GM12878 (cell line): ENCODE data around the gene TCEAL4. TPM values are rescaled to one million over a fixed set of nuclear protein-coding genes. Genes with fewer than 3 reads are reported as not detected.

Experiments
- ATAC-seq: fragments of 200-7000 bp; cut with Tn5 transposase; 3 replicates; pipeline ENCODE4 v1.9.1; 2020; ENCODE audit warnings: mild to moderate bottlenecking, moderate library complexity
- BruUV-seq: library from RNA; stranded (reverse); fragments of 400-500 nt; replicated peaks from 2 replicates; lab custom pipeline; 2021; lab: Mats Ljungman, UMichigan
- CTCF ChIA-PET: fragments of 300-600 bp; sonication (Branson Sonifier 250); formaldehyde crosslinking; extraction: SDS; loops from one replicate; lab custom pipeline; 2021; ENCODE audit warnings: inconsistent platforms; lab: Yijun Ruan, JAX
- POLR2A ChIA-PET: fragments of 350-600 bp; formaldehyde crosslinking; extraction: SDS; loops from one replicate; lab custom pipeline; 2021; ENCODE audit warnings: inconsistent platforms; lab: Charles Lee
- RAD21 ChIA-PET: fragments of 300-600 bp; sonication (Branson Sonifier 250); formaldehyde crosslinking; loops from one replicate; lab custom pipeline; 2023; ENCODE audit warnings: antibody characterized with exemption; ENCODE audit not compliant: unreplicated experiment; lab: Charles Lee
- SMC1A ChIA-PET: fragments of 300-600 bp; sonication (Branson Sonifier 250); formaldehyde crosslinking; loops from one replicate; lab custom pipeline; 2023; ENCODE audit not compliant: unreplicated experiment, uncharacterized antibody; lab: Charles Lee
- DNase-seq: peaks from one replicate; pipeline ENCODE4 v3.0.0-alpha.2; 2011; ENCODE audit warnings: low read depth, low spot score
- FAIRE-seq: peaks from 3 replicates; lab custom pipeline; 2011; peaks lifted over from hg19 to GRCh38; lab: Jason Lieb, UNC
- H2AFZ ChIP-seq: 2 replicates; pipeline ENCODE4 v1.6.0; 2011; ENCODE audit warnings: low read depth, low read length, control low read depth; ENCODE audit not compliant: control insufficient read depth
- H3K27ac ChIP-seq: 2 replicates; pipeline ENCODE4 v1.5.1; 2011; ENCODE audit warnings: control low read depth; ENCODE audit not compliant: control insufficient read depth, insufficient read depth
- H3K27me3 ChIP-seq, 2 experiments: replicated peaks in 1 of 2; 2 replicates each; pipeline versions ENCODE4 v1.6.0 to v1.6.1; 2011; ENCODE audit warnings: low read length in 1 of 2; ENCODE audit not compliant: control insufficient read depth in 2 of 2, insufficient read depth in 2 of 2
- H3K36me3 ChIP-seq, 2 experiments: 2 replicates each; pipeline ENCODE4 v1.5.1; 2011; ENCODE audit warnings: low read length in 1 of 2; ENCODE audit not compliant: control insufficient read depth in 2 of 2, insufficient read depth in 2 of 2
- H3K4me1 ChIP-seq: 2 replicates; pipeline ENCODE4 v1.6.1; 2011; ENCODE audit warnings: mild to moderate bottlenecking, low read length, moderate library complexity, mixed read lengths; ENCODE audit not compliant: control insufficient read depth, insufficient read depth
- H3K4me2 ChIP-seq: 2 replicates; pipeline ENCODE4 v1.6.0; 2011; ENCODE audit warnings: control low read depth; ENCODE audit not compliant: control insufficient read depth, insufficient read depth
- H3K4me3 ChIP-seq: fragments of 200-600 bp; sonication (generic); 2 replicates; pipeline ENCODE4 v1.5.1; 2016
- H3K79me2 ChIP-seq: 2 replicates; pipeline ENCODE4 v1.6.0; 2011; ENCODE audit warnings: low read length; ENCODE audit not compliant: control insufficient read depth, insufficient read depth
- H3K9ac ChIP-seq: 2 replicates; pipeline ENCODE4 v1.8.0; 2011; ENCODE audit warnings: low read length, control low read depth, mixed read lengths; ENCODE audit not compliant: control insufficient read depth, insufficient read depth
- H3K9me3 ChIP-seq: replicated peaks from 3 replicates; pipeline ENCODE4 v1.5.1; 2011; ENCODE audit warnings: mild to moderate bottlenecking, low read length; ENCODE audit not compliant: control insufficient read depth, insufficient read depth
- H4K20me1 ChIP-seq: 2 replicates; pipeline ENCODE4 v1.6.0; 2011; ENCODE audit not compliant: control insufficient read depth, insufficient read depth
- BHLHE40 ChIP-seq, 2 experiments: fragments of 450-650 bp in 1 of 2; IDR thresholded peaks; 2 replicates each; pipeline ENCODE4 v1.6.1; 2011 to 2017; ENCODE audit warnings: low read depth in 2 of 2, borderline replicate concordance in 1 of 2, improper control_type of control experiment in 1 of 2, low read length in 1 of 2, mild to moderate bottlenecking in 1 of 2
- CHD1 ChIP-seq: IDR thresholded peaks from 2 replicates; pipeline ENCODE4 v1.6.1; 2012; ENCODE audit warnings: low read depth, low read length, improper control_type of control experiment
- GATAD2B ChIP-seq: fragments of 450-650 bp; conservative IDR thresholded peaks from 2 replicates; pipeline ENCODE4 v1.6.1; 2017; ENCODE audit warnings: low read depth, mild to moderate bottlenecking, moderate library complexity
- HDAC6 ChIP-seq: fragments of 200-600 bp; sonication (generic); IDR thresholded peaks from one replicate; pipeline ENCODE4 v1.8.0; 2017; ENCODE audit warnings: antibody characterized with exemption; ENCODE audit not compliant: unreplicated experiment
- IKZF1 ChIP-seq: fragments of 450-650 bp; conservative IDR thresholded peaks from 2 replicates; pipeline ENCODE4 v1.6.1; 2017; ENCODE audit warnings: antibody characterized with exemption, mild to moderate bottlenecking
- MTA2 ChIP-seq: fragments of 450-650 bp; IDR thresholded peaks from 2 replicates; pipeline ENCODE4 v1.6.1; 2016; ENCODE audit warnings: low read depth, mild to moderate bottlenecking, moderate library complexity
- PAX8 ChIP-seq: fragments of 450-650 bp; IDR thresholded peaks from 2 replicates; pipeline ENCODE4 v1.6.1; 2017; ENCODE audit warnings: mild to moderate bottlenecking, moderate library complexity
- PML ChIP-seq: IDR thresholded peaks from 2 replicates; pipeline ENCODE4 v1.6.1; 2012; ENCODE audit warnings: low read length, inconsistent platforms
- POLR2AphosphoS2 ChIP-seq: IDR thresholded peaks from 2 replicates; pipeline ENCODE4 v1.6.1; 2011; ENCODE audit warnings: low read depth, mild to moderate bottlenecking, low read length, improper control_type of control experiment, moderate library complexity
- RAD51 ChIP-seq: fragments of 450-650 bp; IDR thresholded peaks from 2 replicates; pipeline ENCODE4 v1.6.1; 2016; ENCODE audit warnings: moderate library complexity, mild to moderate bottlenecking, inconsistent platforms
- RBBP5 ChIP-seq: fragments of 200-600 bp; sonication (generic); conservative IDR thresholded peaks from 2 replicates; pipeline ENCODE4 v1.6.1; 2016
- RELA ChIP-seq: fragments of 450-650 bp; IDR thresholded peaks from 2 replicates; pipeline ENCODE4 v1.8.0; 2014; ENCODE audit warnings: borderline replicate concordance; ENCODE audit not compliant: partially characterized antibody
- STAT3 ChIP-seq: IDR thresholded peaks from 2 replicates; pipeline ENCODE4 v1.6.1; 2011; ENCODE audit warnings: low read depth, low read length, improper control_type of control experiment
- TBL1XR1 ChIP-seq: IDR thresholded peaks from 2 replicates; pipeline ENCODE4 v1.6.1; 2012; ENCODE audit warnings: low read depth, low read length, improper control_type of control experiment
- ZZZ3 ChIP-seq: IDR thresholded peaks from 2 replicates; pipeline ENCODE4 v1.6.1; 2011; ENCODE audit warnings: low read depth; ENCODE audit not compliant: control insufficient read depth, insufficient read length
- WGBS: methylation state at CpG from one replicate; pipeline ENCODE4 v1.1.6; 2016; ENCODE audit warnings: low lambda C conversion rate; ENCODE audit not compliant: insufficient replicate concordance, insufficient coverage; ENCODE audit errors: missing lambda C conversion rate; 5-methylcytosine and 5-hydroxymethylcytosine counted together
- in situ Hi-C: fragments of 300-500 bp; cut with MboI; formaldehyde crosslinking; loops from 9 replicates; pipeline ENCODE4 v1.14.3; 2018; ENCODE audit warnings: mixed read lengths
- intact Hi-C: fragments of 100-400 bp; cut with micrococcal nuclease; formaldehyde crosslinking; loops from one replicate; pipeline ENCODE4 v1.14.2; 2022; ENCODE audit not compliant: unreplicated experiment
- polyA plus RNA-seq, 11 experiments: library from polyadenylated mRNA; depleted of rRNA in 4 of 11; unstranded in 6 of 11; stranded (reverse) in 5 of 11; fragments of >200 nt; fragmentation: Nextera tagmentation in 4 of 11; fragmentation: Illumina TruSeq in 1 of 11; extraction: Ambion mirVana in 4 of 11; extraction: Trizol in 1 of 11; gene quantifications; 1 replicate in 1 of 11; 2 replicates in 10 of 11; pipeline versions ENCODE4 v1.2.1 to v1.2.3, GENCODE V29; 2011 to 2016; ENCODE audit warnings: inconsistent platforms in 2 of 11, missing spikeins in 2 of 11, low read depth in 1 of 11
- total RNA-seq, 4 experiments: library from RNA; depleted of rRNA in 3 of 4; stranded (reverse); fragments of >200 nt in 3 of 4; fragmentation: Illumina TruSeq in 1 of 4; extraction: Trizol in 1 of 4; gene quantifications; 2 replicates each; pipeline versions ENCODE4 v1.2.1 to v1.2.3, GENCODE V29; 2013 to 2021
- TF ChIP-seq, protein P1 (sequence below): fragments of 450-650 bp; formaldehyde crosslinking; IDR thresholded peaks from 2 replicates; pipeline ENCODE4 v1.5.0; 2022; ENCODE audit warnings: mild to moderate bottlenecking, missing genetic modification characterization
- TF ChIP-seq, protein P2 (sequence below): IDR thresholded peaks from 2 replicates; pipeline ENCODE4 v1.6.1; 2012; ENCODE audit warnings: low read depth, low read length, improper control_type of control experiment
- TF ChIP-seq, protein P3 (sequence below): IDR thresholded peaks from 2 replicates; pipeline ENCODE4 v1.6.1; 2011; ENCODE audit warnings: low read depth, mild to moderate bottlenecking, low read length, moderate library complexity, borderline replicate concordance; ENCODE audit errors: extremely low read depth

TCEAL4 gene
- total and polyA plus RNA-seq, 10 of the 15 experiments (the other 5 are each of a cell fraction or from before 2014, with no cell fraction given) = 9.6 to 63.8 (median 32.1) TPM

DNA sequence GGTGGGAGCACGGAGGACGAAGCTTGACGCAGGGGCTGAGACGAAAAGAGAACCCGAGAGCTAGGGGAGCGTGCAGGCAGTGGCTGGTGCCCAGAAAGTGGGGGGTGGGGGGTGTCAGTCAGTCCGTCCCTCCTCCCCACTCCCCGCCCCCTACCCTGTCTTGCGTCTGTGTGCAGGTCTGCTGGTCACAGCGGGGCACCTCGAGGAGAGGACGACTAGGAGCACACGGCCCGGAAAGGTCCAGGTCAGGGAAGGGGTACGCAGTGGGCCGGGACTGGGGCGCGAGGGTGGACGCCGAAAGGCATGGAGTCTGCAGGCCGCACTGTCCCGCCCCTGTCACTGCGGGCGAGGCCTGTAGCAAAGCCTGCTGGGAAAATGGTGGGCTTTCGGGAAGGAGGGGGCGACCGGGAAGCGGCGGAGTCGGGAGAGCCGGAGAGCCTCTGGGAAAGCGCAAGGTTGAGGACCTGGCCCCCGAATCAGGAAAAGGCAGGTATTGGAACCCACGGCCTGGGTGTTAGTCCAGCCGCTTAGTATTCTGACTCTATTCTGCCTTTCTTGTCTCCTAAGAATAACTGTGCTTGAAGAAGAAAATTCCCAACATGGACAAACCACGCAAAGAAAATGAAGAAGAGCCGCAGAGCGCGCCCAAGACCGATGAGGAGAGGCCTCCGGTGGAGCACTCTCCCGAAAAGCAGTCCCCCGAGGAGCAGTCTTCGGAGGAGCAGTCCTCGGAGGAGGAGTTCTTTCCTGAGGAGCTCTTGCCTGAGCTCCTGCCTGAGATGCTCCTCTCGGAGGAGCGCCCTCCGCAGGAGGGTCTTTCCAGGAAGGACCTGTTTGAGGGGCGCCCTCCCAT, 44.2 kb downstream of the TCEAL4 start:
- Histone ChIP-seq H3K4me1 (no peaks in the 10 kb centered on the region), H2AFZ (peak overlapping the region; percentile 86), H3K27ac (peak overlapping the region; percentile 16), H3K36me3 (no peaks in the 10 kb centered on the region), H3K27me3 (no peaks in the 10 kb centered on the region), H3K9ac (peak overlapping the region; percentile 59), H3K4me2 (peak overlapping the region; percentile 15), H4K20me1 (no peaks in the 10 kb centered on the region), H3K4me3 (peak overlapping the region; percentile 60), H3K9me3 (no peaks in the 10 kb centered on the region), H3K79me2 (no peaks in the 10 kb centered on the region)
- ChIA-PET POLR2A (interaction anchor here (0.6 to 1.0 kb wide), 5 partner anchors 22 to 1491 kb away, joined by 3 to 4 read pairs (median 3); partner anchors contain the start of gene TCEAL3), CTCF (interaction anchor here (0.7 to 1.8 kb wide), 10 partner anchors 9 to 289 kb away, joined by 3 to 5 read pairs (median 4); no protein-coding TSS in a partner anchor), SMC1A (interaction anchor here (0.9 to 1.6 kb wide), 3 partner anchors 56 to 96 kb away, joined by 3 to 6 read pairs (median 4); no protein-coding TSS in a partner anchor), RAD21 (interaction anchor here (0.7 to 1.1 kb wide), 2 partner anchors 96 to 188 kb away, joined by 3 to 6 read pairs; no protein-coding TSS in a partner anchor)
- WGBS = 31% methylated on average over 48 of the region's 49 CpGs
- intact Hi-C loops (loop anchor here (1.0 kb wide), 1 partner anchor 58 kb away; no protein-coding TSS in a partner anchor), in situ Hi-C loops (no loop called here)
- FAIRE-seq (no peak), DNase-seq (no peak), ATAC-seq (peak; percentile 75)
- no TSS peak for BruUV-seq
- TF ChIP-seq, protein P1, sequence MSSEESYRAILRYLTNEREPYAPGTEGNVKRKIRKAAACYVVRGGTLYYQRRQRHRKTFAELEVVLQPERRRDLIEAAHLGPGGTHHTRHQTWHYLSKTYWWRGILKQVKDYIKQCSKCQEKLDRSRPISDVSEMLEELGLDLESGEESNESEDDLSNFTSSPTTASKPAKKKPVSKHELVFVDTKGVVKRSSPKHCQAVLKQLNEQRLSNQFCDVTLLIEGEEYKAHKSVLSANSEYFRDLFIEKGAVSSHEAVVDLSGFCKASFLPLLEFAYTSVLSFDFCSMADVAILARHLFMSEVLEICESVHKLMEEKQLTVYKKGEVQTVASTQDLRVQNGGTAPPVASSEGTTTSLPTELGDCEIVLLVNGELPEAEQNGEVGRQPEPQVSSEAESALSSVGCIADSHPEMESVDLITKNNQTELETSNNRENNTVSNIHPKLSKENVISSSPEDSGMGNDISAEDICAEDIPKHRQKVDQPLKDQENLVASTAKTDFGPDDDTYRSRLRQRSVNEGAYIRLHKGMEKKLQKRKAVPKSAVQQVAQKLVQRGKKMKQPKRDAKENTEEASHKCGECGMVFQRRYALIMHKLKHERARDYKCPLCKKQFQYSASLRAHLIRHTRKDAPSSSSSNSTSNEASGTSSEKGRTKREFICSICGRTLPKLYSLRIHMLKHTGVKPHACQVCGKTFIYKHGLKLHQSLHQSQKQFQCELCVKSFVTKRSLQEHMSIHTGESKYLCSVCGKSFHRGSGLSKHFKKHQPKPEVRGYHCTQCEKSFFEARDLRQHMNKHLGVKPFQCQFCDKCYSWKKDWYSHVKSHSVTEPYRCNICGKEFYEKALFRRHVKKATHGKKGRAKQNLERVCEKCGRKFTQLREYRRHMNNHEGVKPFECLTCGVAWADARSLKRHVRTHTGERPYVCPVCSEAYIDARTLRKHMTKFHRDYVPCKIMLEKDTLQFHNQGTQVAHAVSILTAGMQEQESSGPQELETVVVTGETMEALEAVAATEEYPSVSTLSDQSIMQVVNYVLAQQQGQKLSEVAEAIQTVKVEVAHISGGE = no peak
- no peak for TF ChIP-seq HDAC6
- TF ChIP-seq RELA = no peak
- TF ChIP-seq, protein P2, sequence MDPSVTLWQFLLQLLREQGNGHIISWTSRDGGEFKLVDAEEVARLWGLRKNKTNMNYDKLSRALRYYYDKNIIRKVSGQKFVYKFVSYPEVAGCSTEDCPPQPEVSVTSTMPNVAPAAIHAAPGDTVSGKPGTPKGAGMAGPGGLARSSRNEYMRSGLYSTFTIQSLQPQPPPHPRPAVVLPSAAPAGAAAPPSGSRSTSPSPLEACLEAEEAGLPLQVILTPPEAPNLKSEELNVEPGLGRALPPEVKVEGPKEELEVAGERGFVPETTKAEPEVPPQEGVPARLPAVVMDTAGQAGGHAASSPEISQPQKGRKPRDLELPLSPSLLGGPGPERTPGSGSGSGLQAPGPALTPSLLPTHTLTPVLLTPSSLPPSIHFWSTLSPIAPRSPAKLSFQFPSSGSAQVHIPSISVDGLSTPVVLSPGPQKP = no peak
- TF ChIP-seq GATAD2B = no peak; the same call in 1 of the 2 replicates
- no peak for TF ChIP-seq CHD1
- TF ChIP-seq PML = no peak
- TF ChIP-seq ZZZ3 = no peak
- TF ChIP-seq MTA2 = no peak
- no peak for TF ChIP-seq PAX8
- no peak for TF ChIP-seq STAT3
- TF ChIP-seq, protein P3, sequence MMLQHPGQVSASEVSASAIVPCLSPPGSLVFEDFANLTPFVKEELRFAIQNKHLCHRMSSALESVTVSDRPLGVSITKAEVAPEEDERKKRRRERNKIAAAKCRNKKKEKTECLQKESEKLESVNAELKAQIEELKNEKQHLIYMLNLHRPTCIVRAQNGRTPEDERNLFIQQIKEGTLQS = no peak
- TF ChIP-seq BHLHE40 (IDR thresholded peaks at IDR 0.05; ENCODE audit: borderline replicate concordance in 1 of 2, low read depth in 2 of 2, low read length in 1 of 2) = no peak
- no peak for TF ChIP-seq RBBP5
- TF ChIP-seq IKZF1 = peak; percentile 71
- TF ChIP-seq POLR2AphosphoS2 = no peak
- no peak for TF ChIP-seq RAD51
- no peak for TF ChIP-seq TBL1XR1
